Activated T-cell treated with anti-CD3 and anti-CD28 coated beads for 24 hours (primary cell): ENCODE results near the gene NPRL2.

Source experiments
- DNase-seq: peaks from one replicate; pipeline ENCODE4 v3.0.0-alpha.2; 2020; ENCODE audit warnings: low read depth

NPRL2 gene

DNA sequence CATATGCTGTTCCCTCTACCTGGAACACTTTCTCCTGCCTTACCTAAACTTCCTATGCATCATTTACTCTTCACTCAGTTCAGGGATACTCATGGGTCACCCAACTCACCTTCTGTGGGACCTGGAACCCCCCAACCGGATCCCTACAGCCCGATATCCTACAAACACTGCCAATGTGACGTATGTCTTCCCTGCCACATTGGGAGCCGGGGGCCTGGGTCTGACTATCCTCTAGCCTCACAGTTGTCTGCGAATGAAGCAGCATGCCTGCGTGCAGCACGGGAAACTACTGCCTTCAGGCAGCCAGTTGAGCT is 405 bp downstream of the NPRL2 start:
- DNase-seq = no peak

GRCh38 chr3:50347187-50347813 is 3.3 kb downstream of the NPRL2 start:
- DNase-seq = peak; percentile 61

GRCh38 chr3:50345586-50346234 is 4.9 kb downstream of the NPRL2 start, which contains the start of gene ZMYND10:
TSS of gene ZMYND10 (minus strand) at chr3:50345732. CDS start at chr3:50345579, 153 bp downstream.
- DNase-seq = peak; percentile 60

- DNase-seq = no peak
Measured at GRCh38 chr3:50345008-50345407, 5.6 kb downstream of the NPRL2 start.

DNA sequence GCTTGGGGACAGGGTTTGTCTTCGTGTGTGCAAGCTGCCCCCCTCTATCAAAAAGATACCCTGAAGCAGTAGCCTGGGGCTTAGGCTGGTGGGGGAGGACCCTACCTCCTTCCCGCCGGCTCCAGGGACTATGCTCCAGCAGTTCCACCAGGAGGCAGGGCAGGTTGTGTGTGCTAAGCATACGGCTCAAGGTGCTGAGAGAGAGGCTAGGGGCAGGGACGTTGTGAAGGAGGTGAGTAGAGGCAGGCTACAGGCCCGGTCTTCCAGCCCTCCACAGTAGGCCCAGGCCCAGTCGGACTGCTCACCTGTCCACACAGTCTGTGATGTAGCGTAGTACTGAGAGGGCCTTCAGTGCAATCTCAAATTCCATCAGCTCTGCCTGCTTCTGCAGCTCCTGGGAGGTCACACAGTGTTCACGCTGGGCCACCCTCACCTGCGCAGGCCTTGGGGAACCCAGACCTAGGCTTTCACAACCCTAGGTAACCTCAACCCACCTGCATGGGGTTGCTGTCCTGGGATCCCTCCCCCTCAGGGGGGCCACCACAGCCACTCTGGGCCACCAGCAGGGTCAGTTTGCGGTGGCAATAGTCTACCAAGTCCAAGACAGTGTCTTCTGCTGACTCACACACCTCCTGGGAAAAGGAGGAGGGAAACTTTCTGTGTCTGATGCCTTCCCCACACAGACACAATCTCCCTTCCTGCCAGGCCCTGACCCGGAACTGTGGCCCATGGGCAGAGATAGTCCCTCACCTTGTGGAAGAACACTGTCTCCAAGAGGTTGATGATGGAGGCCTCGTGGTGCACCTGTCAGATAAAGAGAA is 7.6 kb downstream of the NPRL2 start:
- DNase-seq = no peak

DNA sequence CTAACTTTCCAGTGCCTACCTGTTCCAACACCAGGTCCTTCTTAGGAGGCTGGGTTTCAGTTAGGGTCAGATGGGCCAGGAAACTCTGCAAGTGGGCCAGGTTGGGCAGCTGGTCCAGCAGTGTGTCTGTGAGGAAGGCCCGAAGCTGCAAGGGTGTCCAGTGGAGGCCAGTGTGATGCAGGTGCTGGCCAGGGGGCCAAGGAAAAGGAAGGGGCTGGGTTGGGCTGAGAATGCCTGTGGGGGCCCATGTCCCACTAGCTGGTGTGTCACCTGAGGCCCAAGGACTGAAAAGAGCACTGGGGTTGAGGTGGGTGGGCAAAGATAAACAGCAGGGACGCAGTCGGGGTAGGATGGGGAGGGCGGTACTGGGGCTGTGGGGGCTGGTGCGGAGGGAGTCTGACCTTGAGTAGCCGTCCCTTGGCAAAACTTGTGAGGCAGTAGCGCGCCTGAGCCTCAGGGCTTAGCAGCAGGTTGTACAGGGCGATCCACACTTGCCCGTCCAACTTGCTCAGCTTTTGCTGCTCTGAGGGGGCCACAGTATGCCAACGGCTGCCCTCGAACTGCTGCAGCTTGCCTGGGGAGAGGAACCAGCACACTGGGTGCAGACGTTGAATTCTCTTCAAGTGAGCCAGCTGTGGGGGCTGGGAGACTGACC is 8.5 kb downstream of the NPRL2 start:
- no peak for DNase-seq

- DNase-seq = no peak
Measured at GRCh38 chr3:50341537-50341936, 9.0 kb downstream of the NPRL2 start.

GRCh38 chr3:50340448-50341329 is 9.9 kb downstream of the NPRL2 start, which contains the start of gene RASSF1:
TSS of gene RASSF1 (minus strand) at chr3:50340836. CDS start at chr3:50340805, 31 bp downstream.
- DNase-seq = peak; percentile 67

DNA sequence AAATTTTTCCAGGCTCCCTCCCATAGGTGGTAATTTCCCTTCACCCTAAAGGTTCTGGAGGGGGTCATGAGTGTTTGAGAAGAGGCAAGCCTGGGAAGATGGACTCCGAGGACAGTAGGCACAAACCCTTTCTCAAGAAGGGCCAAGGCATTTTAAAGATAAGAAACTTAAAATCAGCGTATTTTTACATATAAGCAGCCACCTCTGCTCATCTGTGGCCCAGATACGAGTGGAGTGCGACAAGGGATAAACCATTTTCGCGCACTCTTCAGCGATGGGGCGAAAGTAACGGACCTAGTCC is 10.5 kb downstream of the NPRL2 start:
- DNase-seq = no peak

DNA sequence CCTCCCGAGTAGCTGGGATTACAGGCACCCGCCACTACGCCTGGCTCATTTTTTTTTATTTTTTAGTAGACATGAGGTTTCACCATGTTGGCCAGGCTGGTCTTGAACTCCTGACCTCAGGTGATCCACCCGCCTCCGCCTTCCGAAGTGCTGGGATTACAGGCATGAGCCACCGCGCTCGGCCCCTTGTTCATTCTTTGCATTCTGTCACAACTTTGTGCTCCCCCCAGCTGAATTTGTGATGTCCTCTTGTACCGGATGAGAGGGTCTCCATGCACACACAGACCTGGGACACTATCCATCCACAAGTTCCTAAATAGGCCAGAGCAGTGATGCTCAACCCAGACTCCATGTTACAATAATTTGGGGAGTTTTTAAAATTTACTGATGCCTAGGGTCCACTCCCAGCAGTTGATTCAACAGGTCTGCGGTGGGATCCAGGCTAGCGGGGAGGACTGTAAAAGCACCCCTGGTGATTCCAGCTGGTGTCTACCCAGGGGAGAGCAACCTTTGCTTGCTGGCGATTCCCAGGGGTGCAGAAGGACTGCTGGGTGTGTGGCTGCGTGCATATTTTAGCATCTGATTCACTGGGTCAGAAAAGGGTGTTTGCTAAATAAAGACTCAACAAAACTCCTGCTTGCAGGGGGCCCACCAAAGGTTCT is 11.0 kb downstream of the NPRL2 start:
- no peak for DNase-seq

DNA sequence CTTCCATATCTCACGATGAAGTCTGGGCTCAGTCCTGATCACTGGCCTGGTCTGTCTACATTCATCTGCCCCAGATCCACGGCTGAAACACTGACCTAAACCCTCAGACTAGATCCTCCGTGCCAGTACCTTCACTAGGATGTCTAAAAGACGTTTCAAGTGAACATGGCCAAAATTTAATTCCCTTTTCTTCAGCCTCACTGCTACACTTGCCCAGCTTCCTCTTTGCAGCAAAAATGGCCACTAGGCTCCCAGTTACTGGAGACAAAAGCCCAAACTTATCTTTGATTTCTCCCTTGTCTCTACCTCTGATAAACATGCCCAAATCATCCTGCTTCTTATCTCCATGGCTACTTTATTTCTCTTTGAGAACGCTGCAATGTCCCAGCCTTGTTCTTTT is 11.6 kb downstream of the NPRL2 start:
- DNase-seq = no peak

GRCh38 chr3:50337175-50337861 is 13.3 kb downstream of the NPRL2 start:
- DNase-seq = peak; percentile 94

DNA sequence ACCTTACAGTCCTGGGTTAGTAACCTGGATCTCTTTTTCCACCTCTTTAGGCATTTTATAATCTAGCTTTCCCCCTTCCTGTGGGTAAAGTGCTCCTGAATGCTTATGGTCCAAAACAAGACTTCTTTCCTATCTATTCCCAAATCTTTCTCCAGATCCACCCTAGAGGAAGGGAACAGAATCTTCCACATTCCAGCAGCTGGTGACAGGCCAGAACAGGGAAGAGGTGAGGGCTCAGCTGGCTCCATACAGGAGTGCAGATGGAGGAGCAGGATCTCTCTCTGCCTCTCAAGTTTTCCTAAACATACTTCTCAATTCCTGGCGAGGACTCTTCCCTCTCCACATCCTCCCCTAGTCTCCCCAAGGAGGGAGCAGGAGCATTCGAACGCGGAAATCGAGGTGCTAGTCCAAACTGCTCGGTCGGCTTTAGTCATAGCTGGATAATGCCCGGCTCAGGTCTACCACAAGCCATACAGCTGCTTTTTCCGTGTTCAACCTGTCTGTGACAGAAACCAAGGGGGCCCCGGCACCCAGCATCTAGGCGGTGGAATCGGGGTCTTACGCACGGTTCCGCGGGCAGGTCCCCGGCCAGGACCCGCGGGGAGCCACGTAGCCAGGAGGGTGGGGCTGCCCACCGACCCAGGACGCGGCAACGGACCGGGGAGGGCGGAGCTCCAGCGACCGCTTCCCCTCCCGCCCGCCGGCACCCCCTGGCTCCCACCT is 14.0 kb downstream of the NPRL2 start:
- no peak for DNase-seq

DNA sequence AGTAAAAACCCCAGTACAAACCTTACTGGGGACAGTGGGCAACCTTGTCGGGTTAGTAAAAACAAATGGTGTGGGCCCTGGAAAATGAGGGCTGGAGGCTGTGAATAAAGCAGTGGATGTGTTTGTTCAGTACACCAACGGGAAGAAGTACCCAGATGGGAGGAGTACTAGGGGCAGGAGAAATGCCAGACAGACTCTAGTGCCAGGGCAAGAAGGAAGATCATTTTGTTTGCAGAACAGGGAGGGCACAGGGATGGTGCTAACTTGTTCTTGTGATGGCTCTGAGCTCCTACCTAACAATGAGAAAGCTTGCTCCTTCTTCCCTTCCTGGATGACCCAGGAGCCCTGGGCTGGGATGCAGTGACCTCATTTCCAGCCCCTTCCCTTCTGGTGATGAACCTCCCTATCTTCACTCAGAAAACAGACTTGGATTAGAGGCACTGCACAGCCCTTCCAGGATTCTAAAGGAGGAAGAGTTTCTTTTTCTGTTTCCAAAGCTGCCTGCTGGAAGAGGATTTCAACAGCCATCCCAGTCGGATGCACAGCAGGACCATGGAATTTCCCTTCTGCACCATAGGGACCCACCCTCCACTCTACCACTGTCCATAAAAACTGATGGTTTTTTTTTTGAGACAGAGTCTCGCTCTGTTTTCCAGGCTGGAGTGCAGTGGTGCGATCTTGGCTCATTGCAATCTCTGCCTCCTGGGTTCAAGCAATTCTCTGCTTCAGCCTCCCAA is 16.1 kb downstream of the NPRL2 start:
- no peak for DNase-seq

DNA sequence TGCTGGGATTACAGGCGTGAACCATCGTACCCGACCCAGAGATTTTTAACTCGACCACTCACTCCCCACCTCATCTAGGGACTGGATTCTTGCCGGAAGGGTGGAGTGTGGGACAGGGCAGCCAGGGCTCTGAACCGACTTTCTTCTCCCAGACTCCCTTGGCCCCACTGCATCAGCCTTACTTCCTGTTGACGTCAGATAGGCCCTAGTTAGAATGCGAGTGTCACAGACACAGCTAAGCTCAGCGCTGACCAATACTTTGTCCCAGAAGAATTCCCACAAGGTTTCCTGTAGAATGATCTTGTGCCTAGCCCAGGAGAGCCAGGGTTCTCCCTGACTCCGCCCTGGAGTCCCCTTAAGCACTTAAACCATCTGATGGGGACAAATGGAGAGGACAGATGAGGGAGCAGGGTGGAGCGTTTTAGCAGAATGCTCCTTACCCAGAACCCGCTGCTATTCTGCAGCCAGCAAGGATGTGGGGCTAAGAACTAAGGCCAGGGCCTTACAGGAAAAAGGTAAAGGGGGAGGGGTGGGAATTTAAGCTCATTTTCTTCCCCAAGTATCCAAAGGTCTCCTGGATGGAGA is 16.7 kb downstream of the NPRL2 start:
- no peak for DNase-seq

GRCh38 chr3:50331364-50331907 is 19.1 kb downstream of the NPRL2 start:
- DNase-seq = no peak

DNA sequence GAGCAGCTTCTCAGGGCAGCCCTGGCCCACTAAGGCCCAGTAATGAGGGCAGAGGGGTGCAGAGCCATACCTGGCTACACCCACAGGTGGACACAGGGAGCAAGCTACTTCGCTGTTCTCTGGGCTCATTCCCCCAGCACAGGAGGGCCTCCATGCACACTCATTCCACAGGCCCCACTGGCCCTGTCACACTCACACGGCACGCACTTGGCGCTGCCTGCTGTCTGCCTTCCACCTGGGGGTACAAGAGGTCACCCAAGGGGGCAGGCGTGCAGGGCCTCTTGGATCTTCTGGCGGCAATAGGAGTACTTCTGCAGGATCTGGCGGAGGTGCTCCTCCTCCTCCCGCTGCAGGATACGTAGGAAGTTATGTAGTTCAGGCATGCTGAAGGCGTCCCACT is 20.2 kb downstream of the NPRL2 start:
- DNase-seq = no peak

- DNase-seq = peak; percentile 92
Measured at GRCh38 chr3:50327943-50328691, 22.5 kb downstream of the NPRL2 start, which contains the start of gene TUSC2. TSS of gene TUSC2 (minus strand) at chr3:50328223. CDS start at chr3:50328099, 124 bp downstream.
